ENCODE measurements around the gene BAHCC1.

DNA sequence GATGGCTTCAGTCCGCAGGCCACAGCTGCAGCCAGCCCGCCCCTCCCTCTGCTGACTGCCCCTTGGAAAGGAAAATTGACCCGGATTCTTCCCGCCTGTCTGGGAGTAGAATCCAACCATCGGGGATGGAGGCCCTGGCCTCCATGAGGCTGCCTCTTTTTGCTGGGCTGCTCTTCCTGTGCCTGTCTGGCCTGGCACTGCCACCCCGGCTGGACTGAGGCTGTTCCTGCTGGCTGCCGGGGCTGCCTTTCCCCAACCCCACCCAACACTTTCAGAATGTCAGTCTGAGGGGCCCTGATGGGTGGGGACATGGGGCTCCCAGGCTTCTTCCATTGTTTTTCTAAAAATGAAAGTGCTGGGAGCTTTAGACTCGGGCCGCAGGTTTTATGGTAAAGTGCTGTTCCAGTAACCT, 7.3 kb downstream of the BAHCC1 start:
- TF ChIP-seq MEIS1 (CRISPR knock-in tag; IDR thresholded peaks at IDR 0.05; ENCODE audit: borderline replicate concordance) (no peak), ZNF629 (tag by site-specific recombination; IDR thresholded peaks at IDR 0.05) (no peak)

Data from HEK293 (cell line).